DMS79 treated with DMSO at 0.1 percent for 48 hours (cell line): Measurements from ENCODE around the gene ARSA.
A peak's percentile ranks its signal among the peaks of the same experiment; 100 is the strongest.
"Not testable (repeated sequence)": the region's sequence is repeated elsewhere in the genome, so short reads cannot be mapped to it uniquely, and the experiment has no call there.

Experiments
- DNase-seq: peaks from one replicate; lab custom pipeline; 2025; lab: John Stamatoyannopoulos, UW

ARSA gene

GRCh38 chr22:50654664-50655063 lies 26.7 kb upstream of the ARSA start:
- DNase-seq: not testable (repeated sequence)

GRCh38 chr22:50653256-50653655 lies 25.3 kb upstream of the ARSA start:
- DNase-seq: no peak

- DNase-seq: not testable (repeated sequence)
Measured at GRCh38 chr22:50643821-50644101, 15.8 kb upstream of the ARSA start.

GRCh38 chr22:50643021-50643820 lies 15.3 kb upstream of the ARSA start:
- DNase-seq: not testable (repeated sequence)

GRCh38 chr22:50641696-50642607 lies 14.0 kb upstream of the ARSA start:
- DNase-seq: no peak

GRCh38 chr22:50640857-50641647 lies 13.1 kb upstream of the ARSA start:
- no peak for DNase-seq

- not testable (repeated sequence) for DNase-seq
Measured at GRCh38 chr22:50640296-50640695, 12.3 kb upstream of the ARSA start.

- DNase-seq: no peak
Measured at GRCh38 chr22:50635591-50635990, 7.6 kb upstream of the ARSA start.

GRCh38 chr22:50633771-50634170 lies 5.8 kb upstream of the ARSA start:
- DNase-seq: no peak

- no peak for DNase-seq
Measured at GRCh38 chr22:50633086-50633485, 5.1 kb upstream of the ARSA start.

GRCh38 chr22:50630376-50630775 lies 2.4 kb upstream of the ARSA start:
- DNase-seq: no peak

GRCh38 chr22:50628543-50629134 lies 687 bp upstream of the ARSA start:
- no peak for DNase-seq

- DNase-seq: no peak
Measured at GRCh38 chr22:50626850-50627641, 906 bp downstream of the ARSA start.

GRCh38 chr22:50626314-50626849 lies 1.6 kb downstream of the ARSA start:
- no peak for DNase-seq

GRCh38 chr22:50625568-50626313 lies 2.2 kb downstream of the ARSA start:
- DNase-seq: no peak

- no peak for DNase-seq
Measured at GRCh38 chr22:50625131-50625567, 2.8 kb downstream of the ARSA start.

GRCh38 chr22:50624347-50625130 lies 3.4 kb downstream of the ARSA start:
- DNase-seq: no peak

- peak; percentile 57 for DNase-seq
Measured at GRCh38 chr22:50622723-50623327, 5.1 kb downstream of the ARSA start.
